H1 (cell line): Measurements from ENCODE around the gene DYSF. TPM values are rescaled to one million over a fixed set of nuclear protein-coding genes. Genes with fewer than 3 reads are reported as not detected.

ENCODE experiments used
- ATF3 ChIP-seq: IDR thresholded peaks from 2 replicates; pipeline ENCODE4 v1.6.1; 2011; ENCODE audit warnings: low read depth, mild to moderate bottlenecking, low read length; ENCODE audit not compliant: insufficient read depth
- CBX5 ChIP-seq: fragments of 300-800, 300-1000 bp; sonication (generic); IDR thresholded peaks from 2 replicates; pipeline ENCODE4 v1.7.1; 2016; ENCODE audit warnings: antibody characterized with exemption, low read length, low read depth
- CHD2 ChIP-seq: IDR thresholded peaks from 2 replicates; pipeline ENCODE4 v1.6.1; 2012; ENCODE audit warnings: low read length, improper control_type of control experiment
- CHD7 ChIP-seq: fragments of 300-600 bp; sonication (generic); IDR thresholded peaks from 2 replicates; pipeline ENCODE4 v1.7.1; 2012; ENCODE audit warnings: low read length, moderate library complexity, mild to moderate bottlenecking, inconsistent platforms; ENCODE audit not compliant: insufficient replicate concordance
- CREB1 ChIP-seq: IDR thresholded peaks from 2 replicates; pipeline ENCODE4 v1.6.1; 2012; ENCODE audit warnings: inconsistent platforms
- CTBP2 ChIP-seq: IDR thresholded peaks from 2 replicates; pipeline ENCODE4 v1.7.0; 2011; ENCODE audit warnings: borderline replicate concordance, mild to moderate bottlenecking, moderate library complexity, mixed read lengths, low read length; ENCODE audit not compliant: insufficient read depth, insufficient read length
- EGR1 ChIP-seq: IDR thresholded peaks from 2 replicates; pipeline ENCODE4 v1.6.1; 2011; ENCODE audit warnings: low read depth, low read length, borderline replicate concordance
- MAFK ChIP-seq: IDR thresholded peaks from 2 replicates; pipeline ENCODE4 v1.6.1; 2012; ENCODE audit warnings: low read depth, mild to moderate bottlenecking, improper control_type of control experiment, low read length
- NRF1 ChIP-seq: IDR thresholded peaks from 2 replicates; pipeline ENCODE4 v1.6.1; 2011; ENCODE audit warnings: mild to moderate bottlenecking, low read depth, low read length, improper control_type of control experiment
- POLR2A ChIP-seq, 2 experiments: IDR thresholded peaks; 1 replicate in 1 of 2; 2 replicates in 1 of 2; pipeline ENCODE4 v1.6.1; 2011; ENCODE audit warnings: low read depth in 2 of 2, low read length in 2 of 2, mild to moderate bottlenecking in 2 of 2; ENCODE audit errors: control extremely low read depth in 1 of 2
- SIRT6 ChIP-seq: IDR thresholded peaks from one replicate; pipeline ENCODE4 v1.7.1; 2012; ENCODE audit warnings: low read length, inconsistent platforms
- TAF7 ChIP-seq: optimal IDR thresholded peaks from 2 replicates; pipeline ENCODE3; 2011; ENCODE audit warnings: low read depth, mild to moderate bottlenecking, inconsistent platforms, low read length, moderate library complexity, borderline replicate concordance
- polyA plus RNA-seq, 7 experiments: library from polyadenylated mRNA; depleted of rRNA in 3 of 7; stranded (reverse) in 5 of 7; unstranded in 2 of 7; fragments of >200 nt in 5 of 7; fragments of 200-250 nt in 2 of 7; gene quantifications; 1 replicate in 5 of 7; 2 replicates in 1 of 7; 4 replicates in 1 of 7; pipeline versions ENCODE4 v1.2.1 to v1.2.3, GENCODE V29; 2011 to 2013; ENCODE audit warnings: missing spikeins in 2 of 7, mixed read lengths in 2 of 7
- total RNA-seq: library from RNA; stranded (reverse); fragmentation: NEBNext Ultra II Directional; extraction: Animal tissue kit (Norgen Biotek cat#: 25700); gene quantifications from 2 replicates; pipeline ENCODE4 v1.2.1, GENCODE V29; 2021

Gene DYSF
- total and polyA plus RNA-seq, 2 of the 8 experiments (the other 6 are each of a cell fraction or from before 2014, with no cell fraction given), result 5.8 to 7.1 TPM

GRCh38 chr2:71410696-71411095 is 42.7 kb upstream of the DYSF start (continued):
- TF ChIP-seq CHD7, result no peak
- TF ChIP-seq ATF3, result no peak
- TF ChIP-seq TAF7, result no peak
- no peak for TF ChIP-seq MAFK
- no peak for TF ChIP-seq CTBP2
- TF ChIP-seq CREB1, result no peak
- TF ChIP-seq SIRT6, result no peak
- TF ChIP-seq NRF1, result no peak
- no peak for TF ChIP-seq POLR2A (IDR thresholded peaks at IDR 0.05; ENCODE audit: control extremely low read depth in 1 of 2, low read depth in 2 of 2, low read length in 2 of 2)
- TF ChIP-seq CHD2, result no peak
- TF ChIP-seq EGR1, result no peak
- no peak for TF ChIP-seq CBX5
